Hematopoietic multipotent progenitor cell treated with erythropoietin and hydrocortisone succinate and interleukin-3 and kit ligand, for 8 days (in vitro differentiated cells): ENCODE data around the gene HS3ST3B1.

Experiments
- DNase-seq: peaks from one replicate; pipeline ENCODE4 v3.0.0-alpha.2; 2015

HS3ST3B1 gene

DNA sequence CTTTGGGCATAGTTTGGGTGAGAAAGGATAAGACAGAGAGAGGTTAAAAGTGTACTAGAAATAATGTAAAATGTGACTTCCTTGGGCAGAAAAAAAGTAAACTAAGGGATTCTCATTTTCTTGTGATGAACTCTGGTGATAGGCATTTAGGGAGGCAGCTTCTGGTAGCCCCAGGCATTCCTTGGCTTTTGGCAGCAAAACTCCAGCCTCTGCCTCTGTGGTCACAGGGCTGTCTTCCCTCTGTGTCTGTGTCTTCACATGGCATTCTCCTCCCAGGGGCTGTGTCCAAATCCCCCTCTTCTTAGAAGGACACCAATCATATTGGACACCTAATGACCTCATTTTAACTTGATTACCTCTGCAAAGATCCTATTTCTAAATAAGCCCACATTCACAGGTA, 54.7 kb downstream of the HS3ST3B1 start:
- no peak for DNase-seq

DNA sequence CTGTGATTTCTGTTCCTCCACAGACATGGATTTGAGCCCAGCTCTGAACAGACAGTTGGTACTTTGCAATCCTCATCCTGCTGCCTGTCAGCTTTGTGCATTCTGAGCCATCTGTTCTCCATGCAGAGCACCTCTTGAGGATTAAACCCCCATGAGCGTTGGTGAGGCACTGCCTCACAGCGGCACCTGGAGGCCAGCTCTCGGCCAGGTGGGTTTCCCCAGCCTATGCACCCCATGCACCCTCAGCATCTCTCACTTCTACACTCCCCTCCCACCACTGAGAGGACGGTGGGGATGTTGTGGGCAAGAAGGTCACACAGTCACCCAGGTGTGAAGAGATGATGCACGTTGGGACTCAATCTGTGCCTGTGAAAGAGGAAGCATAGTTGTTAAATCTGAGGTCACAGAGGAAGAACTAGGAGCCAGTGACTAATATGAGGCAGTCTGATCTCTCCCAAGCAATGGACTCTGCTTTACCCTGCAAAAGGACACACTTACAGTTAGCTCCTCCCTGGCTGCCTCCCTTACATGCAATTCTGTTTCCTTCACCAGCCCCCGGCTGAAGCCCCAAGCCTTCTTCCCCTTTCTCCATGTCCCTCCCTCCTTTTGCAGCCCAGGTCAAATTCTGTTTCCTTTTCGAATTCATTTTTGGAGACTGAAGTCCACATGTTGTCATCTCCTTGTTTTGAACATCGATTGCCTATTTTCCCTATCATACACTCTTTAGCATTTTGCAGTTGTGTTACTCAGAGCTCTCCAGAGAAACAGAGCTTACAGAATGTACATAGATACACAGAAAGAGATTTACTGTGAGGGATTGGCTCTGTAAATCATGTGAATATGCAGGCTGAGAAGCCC, 58.5 kb downstream of the HS3ST3B1 start:
- no peak for DNase-seq

DNA sequence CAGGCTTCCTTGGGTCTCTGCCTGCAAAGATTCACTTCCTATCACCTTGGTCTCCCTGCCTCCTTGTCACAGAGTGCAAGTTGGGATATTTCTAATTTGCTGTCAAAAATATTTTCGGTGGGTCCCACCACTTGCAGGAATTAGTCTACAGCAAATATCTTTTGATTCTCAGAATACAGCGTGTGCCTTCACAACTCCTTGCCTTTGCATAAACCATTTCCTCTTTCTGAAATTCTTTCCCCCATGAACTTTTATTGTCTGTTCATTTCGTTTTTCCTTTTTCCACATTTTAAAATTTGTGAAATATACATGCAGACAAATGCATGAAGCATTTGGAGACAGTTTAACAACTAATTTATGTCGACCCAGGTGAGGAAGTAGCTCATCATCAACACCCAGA, 60.0 kb downstream of the HS3ST3B1 start:
- DNase-seq = no peak

DNA sequence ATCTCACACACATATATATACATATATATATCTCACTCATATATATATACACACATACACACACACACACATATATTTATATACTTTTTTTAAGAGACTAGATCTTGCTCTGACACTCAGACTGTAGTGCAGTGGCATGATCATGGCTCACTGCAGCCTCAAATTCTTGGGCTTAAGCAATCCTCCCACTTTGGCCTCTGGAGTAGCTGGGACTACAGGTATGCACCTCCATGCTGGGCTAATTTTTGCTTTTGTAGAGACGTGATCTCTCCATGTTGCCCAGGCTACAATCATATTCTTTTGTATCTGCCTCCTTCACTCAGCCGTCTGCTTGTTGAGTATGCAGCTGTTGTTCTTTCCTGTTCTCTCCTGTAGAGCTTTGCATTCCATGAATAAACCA, 60.6 kb downstream of the HS3ST3B1 start:
- DNase-seq = no peak

DNA sequence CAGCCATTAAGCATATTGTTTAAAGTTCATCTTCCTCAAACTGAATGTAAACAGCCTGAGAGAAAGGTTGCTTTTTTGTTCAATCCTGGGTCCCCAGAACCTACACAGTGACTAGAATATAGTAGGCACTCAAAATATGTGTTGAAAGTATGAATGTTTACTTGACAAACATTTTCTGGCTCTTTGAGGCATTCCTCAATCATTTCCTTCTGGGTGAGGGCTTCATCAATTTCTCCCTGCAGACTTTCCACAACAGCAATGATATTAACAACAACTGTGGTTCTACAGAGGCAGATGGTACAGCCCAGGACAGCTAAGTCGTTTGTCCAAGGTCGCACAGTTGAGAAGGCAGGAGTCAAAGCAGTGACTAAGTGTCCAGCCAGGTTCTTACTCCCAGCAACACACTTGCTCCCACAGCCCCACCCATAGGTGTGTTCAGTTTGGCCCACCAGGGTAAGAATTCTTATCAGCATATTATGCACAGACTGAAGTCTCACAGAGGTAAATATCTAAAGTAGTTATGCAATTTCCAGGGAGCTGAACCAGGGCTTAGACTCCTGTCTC, 61.1 kb downstream of the HS3ST3B1 start:
- no peak for DNase-seq

DNA sequence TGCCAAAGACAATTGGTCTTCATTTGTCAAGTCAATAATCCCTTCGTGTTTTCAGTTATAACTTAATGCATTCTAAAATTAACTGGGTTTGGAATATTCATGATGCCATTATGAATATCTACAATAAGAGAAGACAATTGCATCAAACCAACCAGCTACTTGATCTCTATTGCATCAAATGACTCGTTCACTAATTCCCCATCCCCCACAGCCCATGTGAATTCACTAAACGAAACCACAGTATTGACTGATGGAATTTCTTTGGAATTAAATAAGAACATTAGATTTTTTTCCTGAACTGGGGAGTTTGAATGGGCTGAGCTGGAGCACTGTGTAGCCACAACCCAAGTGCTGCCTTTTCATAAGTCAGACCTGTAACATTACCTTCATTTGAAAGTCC, 65.3 kb downstream of the HS3ST3B1 start:
- no peak for DNase-seq

DNA sequence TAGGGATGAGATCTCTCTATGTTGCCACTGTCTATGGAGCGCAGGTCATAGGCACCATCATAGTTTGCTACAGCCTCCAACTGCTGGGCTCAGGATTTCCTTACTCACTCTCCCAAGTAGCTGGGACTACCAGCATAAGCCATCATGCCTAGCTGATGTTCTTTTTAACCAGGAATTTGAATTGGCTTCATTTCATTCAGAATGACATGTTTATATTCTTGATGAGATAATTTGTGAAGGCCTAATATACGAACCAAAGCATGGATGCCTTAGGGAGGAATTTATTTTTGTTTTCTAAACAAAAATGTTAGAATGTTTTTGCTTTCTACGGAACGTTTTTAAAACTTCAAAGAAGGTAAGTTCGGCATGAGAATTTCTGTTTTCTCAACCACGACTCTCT, 71.6 kb downstream of the HS3ST3B1 start:
- DNase-seq = no peak

DNA sequence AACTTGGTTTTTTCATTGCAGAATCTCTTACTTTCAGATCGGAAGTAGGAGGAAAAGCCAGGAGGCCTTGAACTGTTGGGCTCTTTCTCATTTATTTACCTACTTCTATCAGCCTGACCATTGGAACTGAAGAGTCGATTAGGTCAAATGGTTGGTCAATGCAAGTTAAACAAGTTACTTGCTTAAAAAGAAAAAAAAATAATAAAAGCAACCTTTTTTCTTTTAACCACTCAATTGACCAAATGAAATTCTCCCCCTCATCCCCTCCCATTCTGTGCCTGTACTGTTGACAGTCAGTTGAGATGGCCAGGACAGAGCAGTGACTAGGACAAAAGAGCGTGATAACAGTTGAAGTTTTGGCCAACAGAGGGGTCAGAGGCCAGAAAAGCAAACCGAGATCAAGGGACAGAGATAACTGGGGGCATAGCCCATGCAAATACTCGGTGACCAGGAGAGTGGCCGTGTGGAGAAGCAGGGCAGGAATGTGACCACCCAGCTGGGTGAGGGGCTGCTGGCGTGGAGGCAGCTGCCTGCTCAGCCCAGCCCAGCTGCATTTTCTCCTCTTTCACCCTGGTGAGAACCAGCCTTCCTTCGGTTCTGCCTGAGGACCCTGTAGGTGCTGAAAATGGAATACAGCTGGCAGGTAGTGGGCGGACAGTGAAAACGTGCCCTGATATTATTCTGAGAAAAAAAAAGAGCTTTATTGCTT, 72.2 kb downstream of the HS3ST3B1 start:
- DNase-seq = no peak

DNA sequence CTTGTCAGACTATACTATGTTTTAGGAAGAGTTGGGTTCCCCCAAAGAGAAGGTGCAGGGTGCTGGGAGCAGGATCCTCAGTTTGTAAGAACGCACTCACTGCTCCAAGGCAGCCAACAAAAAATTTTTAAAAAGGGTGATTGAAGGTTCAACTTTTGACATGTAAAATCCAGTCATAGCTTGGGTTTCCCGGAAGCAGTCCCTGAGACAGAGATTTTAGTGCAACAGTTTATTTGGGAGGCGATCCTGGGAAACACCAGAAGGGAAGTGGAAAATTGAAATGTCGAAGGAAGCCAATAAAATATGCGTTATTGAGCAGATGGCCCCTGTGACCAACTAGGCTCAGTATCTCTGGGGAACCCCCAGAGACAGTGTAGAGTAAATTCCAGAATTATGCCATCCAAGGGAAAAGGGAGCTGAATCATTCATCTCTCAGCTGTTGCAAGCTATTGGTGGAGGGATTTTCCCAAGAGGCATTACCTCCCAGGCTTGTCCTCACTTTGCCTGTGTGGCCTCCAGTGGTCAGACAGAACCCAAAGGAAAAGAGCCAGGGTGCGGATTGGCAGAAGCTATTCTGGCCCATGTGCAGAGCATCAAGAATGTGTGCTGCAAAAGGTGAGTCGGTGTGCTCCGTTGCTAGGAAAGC, 72.9 kb downstream of the HS3ST3B1 start:
- DNase-seq = no peak

DNA sequence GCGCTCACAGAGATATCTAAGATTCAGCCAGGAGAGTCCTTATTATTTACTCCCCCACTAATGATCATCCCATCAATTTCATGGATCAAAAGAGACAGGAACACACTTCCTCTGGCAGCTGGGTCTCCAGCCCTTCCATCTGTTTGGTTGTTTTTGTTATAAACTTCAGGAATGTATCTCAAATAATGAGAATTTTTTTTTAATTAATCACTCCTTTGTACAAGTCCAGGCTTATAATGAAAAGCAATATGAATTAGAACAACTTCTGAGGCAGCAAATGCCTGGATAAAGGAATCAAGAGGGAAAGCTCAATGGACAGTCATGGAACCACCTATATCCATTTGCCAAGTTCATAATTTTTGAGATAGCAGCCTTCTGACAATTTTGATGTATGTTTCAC, 73.4 kb downstream of the HS3ST3B1 start:
- no peak for DNase-seq

DNA sequence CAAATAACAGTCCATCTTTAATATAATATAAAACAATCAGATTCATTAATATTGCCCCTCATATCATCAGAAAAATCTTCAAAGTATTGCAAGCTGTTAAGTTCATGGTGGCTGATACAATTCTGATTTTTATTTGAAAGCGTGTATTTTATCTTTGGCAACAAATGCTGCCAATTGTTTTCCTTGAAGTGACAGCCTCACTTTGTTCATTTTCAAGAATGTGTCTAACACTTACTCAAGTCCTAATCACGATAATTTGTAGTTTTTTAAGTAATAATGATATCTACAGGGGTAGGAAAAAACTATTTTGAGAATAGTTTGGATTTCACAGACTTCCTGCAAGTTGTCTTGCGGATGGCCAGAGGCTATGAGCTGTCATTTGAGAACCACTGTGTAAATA, 75.8 kb downstream of the HS3ST3B1 start:
- DNase-seq = no peak

DNA sequence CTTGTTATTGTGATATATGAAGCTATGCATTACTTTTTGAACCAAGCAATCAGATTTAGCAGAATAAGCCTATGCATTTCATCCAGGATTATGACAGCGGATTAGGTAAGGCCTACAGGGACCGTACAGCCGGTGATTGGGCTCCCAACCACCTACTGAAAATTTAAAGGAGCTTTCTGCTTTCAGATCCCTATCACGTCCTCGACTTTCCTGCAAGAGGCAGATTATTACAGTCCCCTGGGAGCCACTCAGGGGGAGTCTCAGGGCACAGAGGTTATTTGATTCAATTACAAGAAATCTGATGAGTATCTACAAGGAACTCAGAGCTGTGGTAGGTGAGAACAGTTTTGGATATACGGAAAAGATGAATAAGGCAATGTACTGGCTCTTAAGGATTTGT, 80.7 kb downstream of the HS3ST3B1 start:
- DNase-seq = no peak

DNA sequence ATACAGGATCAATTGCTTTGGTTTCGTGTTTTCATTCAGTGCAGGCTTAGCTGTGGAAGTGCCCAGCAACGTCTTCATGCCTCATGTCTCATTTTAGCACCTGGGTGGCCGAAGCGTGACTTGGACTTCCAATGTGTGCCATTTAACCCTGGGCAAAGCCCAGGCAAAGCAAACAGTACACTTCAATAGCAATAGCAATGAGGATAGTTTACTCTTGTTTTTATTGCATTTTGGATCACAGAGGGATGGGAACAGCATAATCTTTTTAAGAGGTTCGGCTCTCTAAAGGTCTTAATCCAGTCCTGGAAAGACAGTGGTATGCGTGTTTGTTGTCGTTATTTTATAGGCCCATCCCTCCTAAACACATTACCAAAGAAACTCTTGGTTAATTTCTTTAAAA, 86.2 kb downstream of the HS3ST3B1 start:
- no peak for DNase-seq

DNA sequence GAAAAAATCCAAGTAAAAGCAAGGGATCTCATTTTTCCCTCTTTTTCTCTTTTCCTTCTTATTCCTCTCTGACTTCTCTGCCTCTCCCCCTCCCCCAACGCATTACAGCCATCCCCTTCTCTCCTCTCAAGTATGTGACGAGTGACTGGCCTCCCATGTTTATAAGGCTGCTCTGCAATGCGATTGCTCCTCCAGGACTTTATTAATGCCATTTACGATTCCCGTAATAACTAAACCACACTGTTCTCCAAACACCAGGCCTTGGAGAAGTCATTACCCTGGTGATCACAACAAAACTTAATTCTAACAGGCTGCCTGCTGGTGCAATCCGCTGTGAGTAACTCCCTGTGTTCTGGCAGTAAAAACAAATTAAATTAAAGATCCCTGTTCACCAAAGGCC, 88.8 kb downstream of the HS3ST3B1 start:
- no peak for DNase-seq

DNA sequence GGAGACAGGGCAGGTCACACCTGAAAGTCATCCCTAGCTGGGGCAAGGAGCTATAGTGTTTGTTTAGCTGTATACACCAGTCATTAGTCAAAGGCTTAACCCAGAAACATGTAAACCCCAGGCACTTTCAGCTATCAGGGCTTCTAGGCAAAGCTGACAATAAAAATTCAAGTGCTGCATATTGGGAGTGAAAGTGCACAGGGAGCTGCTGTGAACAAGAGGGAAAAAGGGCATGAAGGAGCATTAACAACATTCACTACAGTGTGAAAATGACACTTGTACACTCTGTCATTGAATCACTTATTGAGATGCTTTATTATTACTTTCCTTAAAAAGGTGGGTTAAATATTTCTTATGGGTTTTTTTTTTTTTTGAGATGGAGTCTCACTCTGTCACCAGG, 92.8 kb downstream of the HS3ST3B1 start:
- DNase-seq = no peak

DNA sequence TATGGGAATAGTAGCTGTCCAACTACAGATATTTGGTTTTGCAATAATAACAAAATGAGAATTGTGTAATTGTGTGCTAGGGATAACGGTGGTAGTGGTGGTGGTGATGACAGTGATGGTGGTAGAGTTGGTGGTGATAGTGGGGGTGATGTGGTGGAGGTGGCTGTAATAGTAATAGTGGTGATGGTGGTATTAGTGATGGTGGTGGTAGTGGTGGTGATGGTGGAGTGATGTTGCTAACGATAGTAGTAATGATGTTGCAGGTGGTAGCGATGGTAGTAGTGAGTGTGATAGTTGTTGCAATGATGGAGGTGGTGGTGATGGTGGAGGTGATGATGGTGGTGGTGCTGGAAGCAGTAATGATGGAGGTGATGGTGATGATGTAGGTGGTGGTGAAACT, 94.4 kb downstream of the HS3ST3B1 start:
- no peak for DNase-seq

DNA sequence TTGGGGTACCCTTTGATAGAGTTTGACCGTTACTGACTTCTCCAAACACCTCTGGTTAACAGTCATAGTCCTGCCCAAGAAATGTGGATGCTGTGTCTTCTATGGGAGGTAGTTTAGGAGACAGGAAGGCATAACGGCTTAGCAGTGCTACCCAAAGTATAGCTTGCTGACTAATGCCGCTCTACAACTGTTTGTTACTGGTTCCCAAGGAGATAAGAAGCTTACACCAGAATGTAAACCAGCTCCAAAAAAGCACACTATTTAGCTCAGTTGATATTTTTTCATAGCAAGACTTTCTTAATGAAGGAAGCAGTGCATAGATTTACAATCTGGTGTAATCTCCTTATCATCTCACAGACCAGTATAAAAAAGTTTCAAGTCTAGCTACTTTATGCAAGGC, 95.7 kb downstream of the HS3ST3B1 start:
- DNase-seq = no peak

DNA sequence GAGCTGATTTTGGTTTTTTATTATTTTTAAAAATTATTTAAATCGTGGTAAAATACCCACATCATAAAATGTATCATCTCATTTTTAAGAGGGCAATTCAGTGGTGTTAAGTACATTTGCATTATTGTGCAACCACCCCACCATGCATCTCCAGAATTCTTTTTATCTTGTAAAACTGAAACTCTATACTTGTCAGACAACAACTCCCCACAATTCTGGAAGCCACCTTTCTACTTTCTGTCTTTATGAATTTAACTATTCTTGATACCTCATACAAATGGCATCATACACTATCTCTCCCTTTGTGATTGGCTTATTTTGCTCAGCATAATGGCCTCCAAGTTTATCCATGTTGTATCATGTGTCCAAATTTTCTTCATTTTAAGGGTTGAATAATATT, 97.9 kb downstream of the HS3ST3B1 start:
- DNase-seq = no peak
